HEK293T (cell line): ENCODE data around the gene FAM229A.

Experiments used
- CTBP1 ChIP-seq: fragments of 450-650 bp; IDR thresholded peaks from 2 replicates; pipeline ENCODE4 v1.6.1; 2016; ENCODE audit warnings: borderline replicate concordance
- ELF4 ChIP-seq: fragments of 450-650 bp; IDR thresholded peaks from 2 replicates; pipeline ENCODE4 v1.6.1; 2017; ENCODE audit warnings: antibody characterized with exemption
- FOXA1 ChIP-seq: fragments of 450-650 bp; IDR thresholded peaks from 2 replicates; pipeline ENCODE4 v1.6.1; 2016; ENCODE audit warnings: mild to moderate bottlenecking
- SP1 ChIP-seq: fragments of 450-650 bp; IDR thresholded peaks from 2 replicates; pipeline ENCODE4 v1.6.1; 2017
- SUZ12 ChIP-seq: fragments of 450-650 bp; IDR thresholded peaks from 2 replicates; pipeline ENCODE4 v1.6.1; 2016; ENCODE audit warnings: mild to moderate bottlenecking
- TARDBP ChIP-seq: fragments of 450-650 bp; IDR thresholded peaks from 2 replicates; pipeline ENCODE4 v1.6.1; 2016

DNA sequence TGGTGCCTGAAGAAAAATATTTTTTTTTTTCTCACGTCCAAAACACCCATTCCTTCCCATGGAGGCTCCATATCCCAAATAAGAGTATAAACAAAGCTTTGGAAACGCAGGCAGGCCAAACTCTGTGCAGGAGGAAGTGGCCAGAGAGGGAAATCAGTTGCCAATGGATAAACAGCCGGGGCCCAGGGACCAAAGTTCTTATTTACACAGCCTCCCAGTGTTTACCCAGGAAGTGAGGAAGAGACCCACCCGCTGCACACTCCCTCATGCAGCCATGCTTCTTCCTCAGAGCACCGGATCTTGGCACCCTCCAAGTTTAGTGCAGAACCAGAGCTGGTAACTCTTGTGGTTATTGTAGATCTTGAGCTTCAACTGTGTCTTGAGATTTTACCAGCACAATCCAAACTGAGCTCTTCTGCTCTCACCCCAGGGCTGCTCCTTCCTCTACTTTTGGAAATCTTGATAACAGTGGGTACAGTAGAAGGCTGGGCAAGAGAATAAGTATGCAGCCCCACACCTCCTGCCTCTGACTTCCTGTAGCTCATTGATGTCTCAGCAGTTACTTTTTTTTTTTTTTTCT is 40.5 kb downstream of the FAM229A start:
- no peak for TF ChIP-seq SP1
- no peak for TF ChIP-seq FOXA1
- TF ChIP-seq SUZ12 = no peak
- TF ChIP-seq TARDBP = no peak
- no peak for TF ChIP-seq CTBP1
- TF ChIP-seq ELF4 = no peak
